GM12872 (cell line): ENCODE measurements around the gene ARID1A.

Experiments
- TF ChIP-seq, protein P1 (sequence below): IDR thresholded peaks from 3 replicates; pipeline ENCODE4 v1.5.1; 2011; ENCODE audit warnings: low read depth, mild to moderate bottlenecking, low read length, moderate library complexity; ENCODE audit not compliant: insufficient read depth

ARID1A gene

DNA sequence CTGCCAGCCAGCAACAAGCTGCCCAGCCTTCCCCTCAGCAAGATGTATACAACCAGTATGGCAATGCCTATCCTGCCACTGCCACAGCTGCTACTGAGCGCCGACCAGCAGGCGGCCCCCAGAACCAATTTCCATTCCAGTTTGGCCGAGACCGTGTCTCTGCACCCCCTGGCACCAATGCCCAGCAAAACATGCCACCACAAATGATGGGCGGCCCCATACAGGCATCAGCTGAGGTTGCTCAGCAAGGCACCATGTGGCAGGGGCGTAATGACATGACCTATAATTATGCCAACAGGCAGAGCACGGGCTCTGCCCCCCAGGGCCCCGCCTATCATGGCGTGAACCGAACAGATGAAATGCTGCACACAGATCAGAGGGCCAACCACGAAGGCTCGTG is 78.6 kb downstream of the ARID1A start:
- TF ChIP-seq, protein P1, sequence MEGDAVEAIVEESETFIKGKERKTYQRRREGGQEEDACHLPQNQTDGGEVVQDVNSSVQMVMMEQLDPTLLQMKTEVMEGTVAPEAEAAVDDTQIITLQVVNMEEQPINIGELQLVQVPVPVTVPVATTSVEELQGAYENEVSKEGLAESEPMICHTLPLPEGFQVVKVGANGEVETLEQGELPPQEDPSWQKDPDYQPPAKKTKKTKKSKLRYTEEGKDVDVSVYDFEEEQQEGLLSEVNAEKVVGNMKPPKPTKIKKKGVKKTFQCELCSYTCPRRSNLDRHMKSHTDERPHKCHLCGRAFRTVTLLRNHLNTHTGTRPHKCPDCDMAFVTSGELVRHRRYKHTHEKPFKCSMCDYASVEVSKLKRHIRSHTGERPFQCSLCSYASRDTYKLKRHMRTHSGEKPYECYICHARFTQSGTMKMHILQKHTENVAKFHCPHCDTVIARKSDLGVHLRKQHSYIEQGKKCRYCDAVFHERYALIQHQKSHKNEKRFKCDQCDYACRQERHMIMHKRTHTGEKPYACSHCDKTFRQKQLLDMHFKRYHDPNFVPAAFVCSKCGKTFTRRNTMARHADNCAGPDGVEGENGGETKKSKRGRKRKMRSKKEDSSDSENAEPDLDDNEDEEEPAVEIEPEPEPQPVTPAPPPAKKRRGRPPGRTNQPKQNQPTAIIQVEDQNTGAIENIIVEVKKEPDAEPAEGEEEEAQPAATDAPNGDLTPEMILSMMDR, result no peak

DNA sequence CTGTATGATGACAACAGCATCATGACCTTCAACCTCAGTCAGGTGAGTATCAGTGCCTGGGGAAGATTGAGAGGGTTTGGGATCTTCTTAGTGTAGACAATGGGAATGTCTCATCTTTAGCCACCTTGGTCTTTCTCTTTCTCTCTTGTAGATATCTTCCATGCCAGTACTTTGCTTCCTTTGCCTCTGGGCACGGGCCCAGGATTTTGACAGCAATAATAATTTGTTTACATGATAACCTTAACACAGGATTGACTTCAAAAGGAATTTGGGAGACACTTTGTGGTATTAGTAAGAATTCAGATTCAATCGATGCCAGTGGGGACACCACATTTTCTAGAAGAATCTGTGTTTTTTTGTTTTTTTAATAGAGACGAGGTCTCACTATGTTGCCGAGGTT is 79.9 kb downstream of the ARID1A start:
- TF ChIP-seq, protein P1, result no peak

DNA sequence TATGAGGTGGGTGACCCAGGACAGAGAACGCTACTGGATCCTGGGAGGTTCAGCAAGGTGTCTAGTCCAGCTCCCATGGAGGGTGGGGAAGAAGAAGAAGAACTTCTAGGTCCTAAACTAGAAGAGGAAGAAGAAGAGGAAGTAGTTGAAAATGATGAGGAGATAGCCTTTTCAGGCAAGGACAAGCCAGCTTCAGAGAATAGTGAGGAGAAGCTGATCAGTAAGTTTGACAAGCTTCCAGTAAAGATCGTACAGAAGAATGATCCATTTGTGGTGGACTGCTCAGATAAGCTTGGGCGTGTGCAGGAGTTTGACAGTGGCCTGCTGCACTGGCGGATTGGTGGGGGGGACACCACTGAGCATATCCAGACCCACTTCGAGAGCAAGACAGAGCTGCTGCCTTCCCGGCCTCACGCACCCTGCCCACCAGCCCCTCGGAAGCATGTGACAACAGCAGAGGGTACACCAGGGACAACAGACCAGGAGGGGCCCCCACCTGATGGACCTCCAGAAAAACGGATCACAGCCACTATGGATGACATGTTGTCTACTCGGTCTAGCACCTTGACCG is 83.4 kb downstream of the ARID1A start:
- TF ChIP-seq, protein P1, result no peak

DNA sequence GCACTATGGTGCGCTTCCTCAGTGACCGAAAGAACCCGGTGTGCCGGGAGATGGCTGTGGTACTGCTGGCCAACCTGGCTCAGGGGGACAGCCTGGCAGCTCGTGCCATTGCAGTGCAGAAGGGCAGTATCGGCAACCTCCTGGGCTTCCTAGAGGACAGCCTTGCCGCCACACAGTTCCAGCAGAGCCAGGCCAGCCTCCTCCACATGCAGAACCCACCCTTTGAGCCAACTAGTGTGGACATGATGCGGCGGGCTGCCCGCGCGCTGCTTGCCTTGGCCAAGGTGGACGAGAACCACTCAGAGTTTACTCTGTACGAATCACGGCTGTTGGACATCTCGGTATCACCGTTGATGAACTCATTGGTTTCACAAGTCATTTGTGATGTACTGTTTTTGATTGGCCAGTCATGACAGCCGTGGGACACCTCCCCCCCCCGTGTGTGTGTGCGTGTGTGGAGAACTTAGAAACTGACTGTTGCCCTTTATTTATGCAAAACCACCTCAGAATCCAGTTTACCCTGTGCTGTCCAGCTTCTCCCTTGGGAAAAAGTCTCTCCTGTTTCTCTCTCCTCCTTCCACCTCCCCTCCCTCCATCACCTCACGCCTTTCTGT is 84.6 kb downstream of the ARID1A start:
- TF ChIP-seq, protein P1, result no peak

DNA sequence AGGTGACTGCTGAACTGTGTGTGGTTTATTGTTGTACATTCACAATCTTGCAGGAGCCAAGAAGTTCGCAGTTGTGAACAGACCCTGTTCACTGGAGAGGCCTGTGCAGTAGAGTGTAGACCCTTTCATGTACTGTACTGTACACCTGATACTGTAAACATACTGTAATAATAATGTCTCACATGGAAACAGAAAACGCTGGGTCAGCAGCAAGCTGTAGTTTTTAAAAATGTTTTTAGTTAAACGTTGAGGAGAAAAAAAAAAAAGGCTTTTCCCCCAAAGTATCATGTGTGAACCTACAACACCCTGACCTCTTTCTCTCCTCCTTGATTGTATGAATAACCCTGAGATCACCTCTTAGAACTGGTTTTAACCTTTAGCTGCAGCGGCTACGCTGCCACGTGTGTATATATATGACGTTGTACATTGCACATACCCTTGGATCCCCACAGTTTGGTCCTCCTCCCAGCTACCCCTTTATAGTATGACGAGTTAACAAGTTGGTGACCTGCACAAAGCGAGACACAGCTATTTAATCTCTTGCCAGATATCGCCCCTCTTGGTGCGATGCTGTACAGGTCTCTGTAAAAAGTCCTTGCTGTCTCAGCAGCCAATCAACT is 85.5 kb downstream of the ARID1A start:
- TF ChIP-seq, protein P1, result no peak

DNA sequence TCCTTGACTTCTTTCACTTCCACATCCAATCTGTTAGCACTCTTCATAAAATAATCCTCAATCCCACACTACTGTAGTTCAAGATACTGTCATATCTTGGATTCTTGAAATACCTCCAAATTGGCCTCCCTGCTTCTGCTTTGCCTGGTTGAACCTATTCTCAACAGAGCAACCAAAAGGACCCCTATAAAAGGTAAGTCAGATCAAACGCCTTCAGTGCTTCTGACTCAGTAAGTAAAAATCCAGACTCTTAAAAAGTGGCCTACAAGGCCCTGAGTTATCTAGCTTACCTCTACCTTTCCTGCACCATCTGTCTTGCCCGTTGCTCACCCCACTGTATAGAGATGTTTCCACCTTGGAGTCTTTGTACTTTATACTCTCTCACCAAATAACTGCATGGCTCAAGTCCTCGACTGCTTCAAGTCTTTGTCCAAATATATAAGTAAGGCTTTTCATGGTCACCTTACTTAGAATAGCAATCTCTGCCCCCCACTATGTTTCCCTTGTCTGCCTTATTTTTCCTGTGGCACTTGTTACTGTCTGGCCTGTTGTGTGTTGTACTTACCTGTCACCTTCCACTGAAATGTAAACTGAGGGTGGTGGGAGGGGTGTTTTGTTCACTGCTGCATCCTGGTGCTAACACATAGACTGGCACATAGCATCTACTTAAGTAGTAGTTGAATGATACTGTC is 86.9 kb downstream of the ARID1A start:
- TF ChIP-seq, protein P1, result no peak

DNA sequence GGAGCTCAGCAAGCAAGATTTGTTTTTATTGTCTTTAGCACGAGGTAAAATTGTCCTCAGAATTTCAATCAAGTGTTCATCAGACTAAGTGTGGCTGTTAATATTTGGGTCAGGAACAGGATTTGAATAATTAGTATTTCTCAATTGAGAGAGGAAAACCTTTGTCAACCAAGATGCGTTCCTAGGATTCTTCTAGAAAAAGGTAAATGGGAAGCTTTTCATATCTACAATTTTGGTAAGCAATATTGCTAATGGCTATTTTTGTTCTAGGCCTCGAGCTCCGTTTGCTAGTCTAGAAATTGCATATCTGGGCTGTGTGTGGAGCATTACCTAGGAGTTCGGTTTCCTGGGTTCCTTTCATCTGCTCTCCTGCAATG is 87.8 kb downstream of the ARID1A start:
- TF ChIP-seq, protein P1, result no peak
